ENCODE measurements around the gene SHKBP1. TPM values are rescaled to one million over a fixed set of nuclear protein-coding genes. Genes with fewer than 3 reads are reported as not detected.

Gene SHKBP1
- polyA plus RNA-seq, 1 experiment = 42.5 TPM

DNA sequence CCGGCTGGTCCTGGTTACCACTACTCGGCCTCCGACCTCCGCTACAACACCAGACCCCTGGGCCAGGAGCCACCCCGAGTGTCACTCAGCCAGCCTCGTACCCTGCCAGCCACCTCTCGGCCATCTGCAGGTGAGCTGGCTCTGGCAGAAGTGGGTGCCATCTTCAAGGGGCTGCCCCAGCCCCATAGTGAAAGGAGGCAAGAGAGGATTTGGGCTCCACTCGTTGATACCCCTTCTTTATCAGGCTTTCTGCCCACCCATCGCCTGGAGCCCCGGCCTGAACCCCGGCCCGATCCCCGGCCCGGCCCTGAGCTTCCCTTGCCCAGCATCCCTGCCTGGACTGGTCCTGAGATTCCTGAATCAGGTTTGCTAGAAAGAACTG is 31.6 kb downstream of the SHKBP1 start:
- CTCF ChIA-PET = interaction anchor here (1.0 kb wide), 1 partner anchor 26 kb away, joined by 5 read pairs; no protein-coding TSS in a partner anchor
- POLR2A ChIA-PET = no interaction called here
- Histone ChIP-seq H3K9me3 (ENCODE audit: control insufficient read depth, insufficient read depth, low read length) (peaks cover 8% of the 10 kb centered on the region; the same call in 1 of the 2 replicates), H3K27me3 (ENCODE audit: control insufficient read depth, insufficient read depth, low read length) (no peaks in the 10 kb centered on the region), H3K27ac (ENCODE audit: low read depth, low read length) (no peak overlapping the region), H3K4me3 (ENCODE audit: low read depth, low read length) (no peak overlapping the region)
- no peak for TF ChIP-seq CTCF (IDR thresholded peaks at IDR 0.05; ENCODE audit: low read depth, low read length)
- DNase-seq (ENCODE audit: low read depth, low spot score) = no peak

DNA sequence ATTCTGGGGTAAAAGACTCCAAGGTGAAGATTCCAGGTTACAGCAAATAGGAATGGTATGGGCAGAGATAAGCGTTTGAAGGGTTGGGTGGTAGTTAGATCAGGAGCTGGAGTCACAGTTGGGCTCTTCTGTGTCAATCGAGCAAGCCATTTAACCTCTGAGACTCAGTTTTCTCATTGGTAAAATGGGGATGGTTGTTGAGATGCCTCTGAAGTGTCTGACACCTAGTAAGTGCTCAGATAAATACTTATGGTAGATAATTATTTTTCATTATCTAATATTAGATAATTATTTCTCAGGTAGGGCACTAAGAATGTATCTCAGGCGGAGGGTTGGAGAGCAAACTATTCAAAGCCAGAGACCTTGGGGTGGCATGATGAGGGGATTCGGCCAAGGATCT is 32.3 kb downstream of the SHKBP1 start:
- ChIA-PET POLR2A (no interaction called here), CTCF (no interaction called here)
- Histone ChIP-seq H3K9me3 (ENCODE audit: control insufficient read depth, insufficient read depth, low read length) (peaks cover 13% of the 10 kb centered on the region; the same call in 1 of the 2 replicates), H3K4me3 (ENCODE audit: low read depth, low read length) (no peak overlapping the region), H3K27ac (ENCODE audit: low read depth, low read length) (no peak overlapping the region), H3K27me3 (ENCODE audit: control insufficient read depth, insufficient read depth, low read length) (no peaks in the 10 kb centered on the region)
- DNase-seq (ENCODE audit: low read depth, low spot score) = no peak
- no peak for TF ChIP-seq CTCF (IDR thresholded peaks at IDR 0.05; ENCODE audit: low read depth, low read length)

DNA sequence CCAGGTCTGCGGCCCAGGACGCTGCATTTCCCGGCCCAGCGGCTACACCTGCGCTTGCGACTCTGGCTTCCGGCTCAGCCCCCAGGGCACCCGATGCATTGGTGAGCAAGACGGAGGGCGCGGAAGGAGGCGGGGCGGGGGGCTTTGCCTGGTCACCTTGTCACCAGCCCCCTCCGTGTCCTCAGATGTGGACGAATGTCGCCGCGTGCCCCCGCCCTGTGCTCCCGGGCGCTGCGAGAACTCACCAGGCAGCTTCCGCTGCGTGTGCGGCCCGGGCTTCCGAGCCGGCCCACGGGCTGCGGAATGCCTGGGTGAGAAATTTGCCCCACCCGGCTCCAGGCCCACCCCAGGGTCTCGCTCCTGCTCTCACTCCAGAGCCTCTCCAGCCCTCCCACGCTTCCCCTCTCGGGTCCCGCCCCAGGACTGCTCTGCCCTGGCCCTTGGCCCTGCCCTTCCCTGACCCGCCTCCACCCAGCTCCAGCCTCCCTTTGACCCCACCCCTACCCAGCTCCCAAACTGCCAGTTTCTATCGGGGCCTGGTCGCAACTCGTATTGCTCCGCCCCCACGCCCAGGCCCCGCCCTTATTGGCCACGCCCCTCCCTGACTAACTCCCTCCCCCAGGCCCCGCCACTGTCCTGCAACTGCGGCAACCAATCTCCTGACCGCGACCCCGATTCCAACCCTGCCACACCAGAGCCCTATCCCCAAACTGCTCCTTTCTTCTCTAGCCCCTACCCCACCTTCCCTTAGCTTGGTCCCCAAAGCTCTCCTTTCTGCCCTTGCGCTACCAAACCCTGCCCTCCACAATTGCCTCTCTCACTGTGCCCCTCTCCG is 33.1 kb downstream of the SHKBP1 start:
- Histone ChIP-seq H3K27me3 (ENCODE audit: control insufficient read depth, insufficient read depth, low read length) (no peaks in the 10 kb centered on the region), H3K9me3 (ENCODE audit: control insufficient read depth, insufficient read depth, low read length) (peaks cover 13% of the 10 kb centered on the region; the same call in 1 of the 2 replicates), H3K27ac (ENCODE audit: low read depth, low read length) (no peak overlapping the region), H3K4me3 (ENCODE audit: low read depth, low read length) (no peak overlapping the region)
- POLR2A ChIA-PET = no interaction called here
- no peak for DNase-seq (ENCODE audit: low read depth, low spot score)
- TF ChIP-seq CTCF (IDR thresholded peaks at IDR 0.05; ENCODE audit: low read depth, low read length) = no peak
- CTCF ChIA-PET = interaction anchor here (0.6 kb wide), 1 partner anchor 25 kb away, joined by 5 read pairs; no protein-coding TSS in a partner anchor

DNA sequence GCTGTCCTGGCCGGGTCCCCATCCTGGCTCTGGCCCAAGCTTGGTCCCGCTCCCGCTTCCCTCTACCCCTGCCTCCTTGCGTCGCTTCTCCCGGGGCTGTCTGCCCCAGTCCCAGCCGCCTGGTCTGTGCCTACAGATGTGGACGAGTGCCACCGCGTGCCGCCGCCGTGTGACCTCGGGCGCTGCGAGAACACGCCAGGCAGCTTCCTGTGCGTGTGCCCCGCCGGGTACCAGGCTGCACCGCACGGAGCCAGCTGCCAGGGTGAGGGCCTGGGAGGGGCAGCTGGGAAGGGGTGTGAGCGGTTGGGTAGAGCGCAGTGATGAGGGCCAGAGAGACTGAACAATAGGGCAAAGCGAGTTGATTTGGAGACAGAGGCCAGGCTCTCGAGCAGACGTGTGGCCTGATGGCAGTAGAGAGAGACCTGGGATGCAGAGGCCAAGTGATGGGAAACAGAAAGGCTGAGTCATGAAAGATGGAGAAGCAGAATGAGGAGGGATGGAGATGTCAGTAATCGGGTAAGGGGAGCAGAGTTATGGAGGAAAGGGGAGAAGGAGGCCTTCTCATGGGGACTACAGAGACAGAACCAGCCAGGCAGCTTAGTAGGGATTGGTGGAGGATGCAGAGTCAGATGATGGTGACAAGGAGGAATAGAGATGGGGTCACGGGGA is 33.9 kb downstream of the SHKBP1 start:
- peak overlapping the region; percentile 21 for H3K27ac ChIP-seq (ENCODE audit: low read depth, low read length)
- peaks cover 13% of the 10 kb centered on the region; the same call in 1 of the 2 replicates for H3K9me3 ChIP-seq (ENCODE audit: control insufficient read depth, insufficient read depth, low read length)
- TF ChIP-seq CTCF (IDR thresholded peaks at IDR 0.05; ENCODE audit: low read depth, low read length) = no peak
- DNase-seq (ENCODE audit: low read depth, low spot score) = no peak
- no peak overlapping the region for H3K4me3 ChIP-seq (ENCODE audit: low read depth, low read length)
- CTCF ChIA-PET = interaction anchor here (0.6 kb wide), 1 partner anchor 24 kb away, joined by 5 read pairs; no protein-coding TSS in a partner anchor
- POLR2A ChIA-PET = no interaction called here
- H3K27me3 ChIP-seq (ENCODE audit: control insufficient read depth, insufficient read depth, low read length) = no peaks in the 10 kb centered on the region

- Histone ChIP-seq H3K27ac (ENCODE audit: low read depth, low read length) (no peak overlapping the region), H3K4me3 (ENCODE audit: low read depth, low read length) (no peak overlapping the region), H3K9me3 (ENCODE audit: control insufficient read depth, insufficient read depth, low read length) (peaks cover 13% of the 10 kb centered on the region; the same call in 1 of the 2 replicates), H3K27me3 (ENCODE audit: control insufficient read depth, insufficient read depth, low read length) (no peaks in the 10 kb centered on the region)
- ChIA-PET POLR2A (no interaction called here), CTCF (no interaction called here)
- TF ChIP-seq CTCF (IDR thresholded peaks at IDR 0.05; ENCODE audit: low read depth, low read length) = no peak
- no peak for DNase-seq (ENCODE audit: low read depth, low spot score)
Measured at GRCh38 chr19:40611096-40611495, 34.4 kb downstream of the SHKBP1 start.

Data from AG04450 (cell line).